HG02885 (cell line): ENCODE data around the gene MAP3K20.
A peak's percentile ranks its signal among the peaks of the same experiment; 100 is the strongest.
"Not testable (repeated sequence)": the region's sequence is repeated elsewhere in the genome, so short reads cannot be mapped to it uniquely, and the experiment has no call there.

Experiments used
- ATAC-seq: cut with Tn5 transposase; IDR thresholded peaks from one replicate; pipeline ENCODE4 v1.9.1; 2021; ENCODE audit warnings: mild to moderate bottlenecking; ENCODE audit not compliant: unreplicated experiment, poor library complexity

The MAP3K20 gene

DNA sequence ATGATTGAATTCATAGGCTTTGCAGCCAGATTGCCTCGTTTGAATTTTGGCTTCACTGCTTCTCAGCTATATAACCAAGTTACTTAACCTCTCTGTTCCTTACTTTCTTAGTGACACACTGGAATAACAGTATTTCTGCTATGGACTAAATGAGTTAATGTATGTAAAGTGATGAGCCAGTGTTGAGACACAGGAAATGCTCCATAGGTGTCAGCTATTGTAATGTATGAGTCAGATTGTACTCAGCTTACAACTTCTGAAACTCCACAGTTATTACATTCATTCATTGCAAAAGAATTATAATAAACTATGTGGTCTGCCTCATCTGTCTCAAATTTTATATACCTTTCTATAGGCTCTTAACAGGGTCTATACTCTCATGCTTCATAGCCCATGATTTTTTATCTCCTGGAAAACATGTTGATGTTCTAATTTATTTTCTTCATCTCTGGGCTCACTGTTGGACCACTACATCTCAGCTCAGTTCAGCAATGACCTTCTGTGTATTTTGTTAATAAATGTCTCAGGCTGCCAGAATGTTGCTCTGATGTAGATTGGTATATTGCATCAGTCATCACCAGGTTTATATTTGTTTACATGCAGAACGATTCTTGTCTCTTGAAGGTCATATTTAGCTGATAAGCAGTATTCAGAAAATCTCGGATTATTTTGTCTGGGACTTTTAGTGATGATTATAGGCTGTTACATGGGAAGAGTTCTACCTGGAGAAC lies 76.2 kb downstream of the MAP3K20 start:
- ATAC-seq: peak; percentile 80

DNA sequence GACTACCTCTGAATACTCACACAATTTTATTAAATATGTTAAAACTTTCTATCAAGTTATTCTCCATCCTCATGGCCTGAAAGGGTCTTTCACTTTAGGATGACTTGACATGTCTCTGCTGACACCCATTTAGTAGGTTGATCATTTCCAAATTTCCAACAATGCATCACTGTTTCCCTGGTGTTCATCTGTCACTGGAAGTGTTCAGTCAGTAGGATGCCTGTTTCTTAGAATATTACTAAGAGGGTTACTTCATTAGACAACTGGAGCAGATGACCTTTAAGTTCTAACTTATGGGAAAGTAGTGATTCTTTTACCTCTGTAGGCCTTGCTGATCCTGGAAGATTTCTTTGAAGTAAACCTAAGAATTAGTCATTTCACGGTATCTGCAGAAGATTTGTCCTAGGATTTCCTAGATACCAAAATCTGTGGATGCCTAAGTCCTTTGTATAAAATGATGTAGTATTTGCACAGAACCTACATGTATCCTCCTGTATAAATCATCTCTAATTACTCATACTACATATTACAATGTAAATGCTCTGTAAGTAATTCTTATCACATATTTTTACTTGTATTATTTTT lies 77.7 kb downstream of the MAP3K20 start:
- ATAC-seq: no peak

DNA sequence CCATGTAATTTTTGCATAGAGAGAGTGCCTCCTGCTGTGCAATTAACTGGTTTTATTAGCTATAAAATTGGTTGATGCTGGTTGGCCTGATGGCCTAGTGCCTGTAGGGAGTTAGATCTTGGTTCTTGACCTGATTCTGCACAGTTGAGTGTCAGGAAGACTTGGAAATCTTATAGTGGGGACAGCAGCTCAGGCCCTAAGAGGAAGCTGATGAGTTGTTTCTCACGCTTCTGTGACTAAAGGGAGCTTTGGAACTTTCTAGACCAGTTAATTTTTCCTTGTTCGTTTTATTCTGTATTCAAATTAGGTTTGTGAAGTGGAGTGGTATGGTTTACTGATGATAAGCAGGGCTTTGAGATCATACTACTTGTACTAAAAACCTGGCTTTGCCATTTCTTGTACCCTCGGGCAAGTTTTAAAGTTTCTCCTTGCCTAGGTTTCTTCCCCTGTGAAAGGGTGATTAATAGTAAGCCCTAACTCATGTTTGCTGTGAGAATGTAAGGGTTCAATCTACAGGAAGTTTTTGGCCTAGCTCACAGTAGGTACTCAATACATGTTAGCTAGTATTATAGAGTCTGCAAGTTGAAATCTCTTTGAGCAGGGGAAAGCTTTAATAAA lies 82.1 kb downstream of the MAP3K20 start:
- no peak for ATAC-seq

DNA sequence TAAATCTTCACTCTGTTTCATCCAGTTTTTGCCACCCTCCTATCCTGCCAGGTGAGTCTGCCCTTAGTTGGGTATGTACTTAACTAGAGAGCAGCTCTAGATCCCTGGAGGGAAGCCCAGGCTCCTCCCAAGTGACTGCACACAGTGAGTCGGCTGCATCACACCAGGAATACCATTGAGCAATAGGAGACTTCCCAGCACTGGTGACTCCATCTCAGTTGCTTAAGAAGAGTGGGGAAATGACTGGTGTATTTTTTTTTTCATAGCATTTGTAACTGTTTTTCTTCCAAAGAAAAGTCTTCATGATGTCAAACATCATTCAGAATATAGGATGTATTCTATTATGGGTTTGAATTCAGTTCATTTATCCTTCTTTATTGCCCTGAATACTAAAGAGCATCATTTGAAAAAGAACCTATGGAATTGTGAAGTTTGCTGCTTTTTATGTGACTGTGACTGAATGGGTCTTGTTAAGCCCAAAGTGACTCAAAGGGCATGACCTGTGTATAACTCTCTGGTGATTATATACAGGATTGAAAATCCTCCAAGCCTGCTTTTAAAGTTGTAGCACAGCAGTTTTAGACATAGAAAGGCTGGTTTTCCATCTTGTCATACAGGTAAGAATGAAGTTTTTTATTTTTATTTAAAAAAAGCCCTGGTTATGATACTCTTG lies 84.3 kb downstream of the MAP3K20 start:
- ATAC-seq: no peak

DNA sequence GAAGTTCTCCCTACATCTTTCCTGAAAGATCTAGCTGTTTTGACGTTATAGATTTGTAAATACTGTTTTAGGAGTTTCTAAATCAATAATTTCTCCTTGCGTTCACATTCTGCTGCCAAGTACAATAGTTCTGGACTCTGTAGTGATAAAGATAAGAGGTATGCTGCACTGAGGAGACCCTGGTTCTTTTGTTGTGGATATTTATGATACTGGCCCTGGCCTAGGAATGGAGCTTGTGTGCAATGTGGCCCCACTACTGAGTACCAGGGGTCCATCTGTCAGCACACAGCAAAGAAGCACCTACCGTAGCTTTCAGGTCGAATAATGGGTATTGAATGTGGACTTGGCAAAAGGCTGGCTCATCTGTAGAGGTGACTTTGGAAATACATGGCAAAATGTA lies 85.0 kb downstream of the MAP3K20 start:
- no peak for ATAC-seq

DNA sequence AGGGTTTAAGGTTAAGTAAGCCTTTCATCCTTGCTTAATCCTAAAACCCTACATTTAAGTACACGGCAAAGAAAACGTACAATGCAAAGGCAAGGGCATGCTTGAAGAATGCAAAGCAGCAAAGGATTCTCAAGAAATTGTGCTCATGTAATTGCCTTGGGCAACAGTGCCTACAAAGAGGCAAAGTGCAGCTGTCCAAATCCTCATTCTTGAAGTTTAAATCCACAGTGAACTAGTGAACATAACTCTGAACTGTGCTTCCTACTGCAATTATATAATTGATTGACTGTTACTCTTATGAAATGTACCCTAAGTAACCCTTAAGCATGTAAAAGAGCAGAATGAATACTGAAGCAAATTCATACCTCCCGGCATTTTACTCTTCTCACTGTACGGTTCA lies 85.4 kb downstream of the MAP3K20 start:
- no peak for ATAC-seq

DNA sequence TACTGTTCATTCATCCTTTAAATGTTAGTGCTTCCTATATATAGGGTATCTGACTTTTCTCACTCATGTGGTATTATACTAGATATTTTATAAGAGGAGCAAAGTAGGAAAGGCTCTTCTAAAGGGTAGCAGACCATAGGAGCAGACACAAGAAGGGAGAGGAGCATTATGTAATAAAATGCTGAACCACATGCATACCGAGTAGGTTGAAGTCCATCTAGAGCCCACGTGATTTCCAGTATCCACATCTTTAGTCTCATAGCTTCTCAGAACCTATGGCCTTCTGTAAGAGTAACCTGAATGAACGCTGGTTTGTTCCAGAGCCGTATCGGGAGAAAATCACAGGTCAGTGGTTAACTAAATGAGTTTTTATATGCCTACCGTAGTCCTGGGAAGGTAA lies 85.9 kb downstream of the MAP3K20 start:
- no peak for ATAC-seq

DNA sequence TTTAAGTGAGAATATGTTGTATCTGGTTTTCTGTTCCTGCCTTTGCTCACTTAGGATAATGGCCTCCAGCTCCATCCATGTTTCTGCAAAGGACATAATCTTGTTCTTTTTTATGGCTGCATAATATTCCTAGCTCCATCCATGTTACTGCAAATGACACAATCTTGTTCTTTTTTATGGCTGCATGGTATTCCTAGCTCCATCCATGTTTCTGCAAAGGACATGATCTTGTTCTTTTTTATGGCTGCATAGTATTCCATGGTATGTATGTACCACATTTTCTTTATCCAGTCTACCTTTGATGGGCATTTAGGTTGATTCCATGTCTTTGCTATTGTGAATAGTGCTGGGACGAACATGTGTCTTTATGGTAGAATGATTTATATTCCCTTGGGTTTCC lies 87.7 kb downstream of the MAP3K20 start:
- not testable (repeated sequence) for ATAC-seq

DNA sequence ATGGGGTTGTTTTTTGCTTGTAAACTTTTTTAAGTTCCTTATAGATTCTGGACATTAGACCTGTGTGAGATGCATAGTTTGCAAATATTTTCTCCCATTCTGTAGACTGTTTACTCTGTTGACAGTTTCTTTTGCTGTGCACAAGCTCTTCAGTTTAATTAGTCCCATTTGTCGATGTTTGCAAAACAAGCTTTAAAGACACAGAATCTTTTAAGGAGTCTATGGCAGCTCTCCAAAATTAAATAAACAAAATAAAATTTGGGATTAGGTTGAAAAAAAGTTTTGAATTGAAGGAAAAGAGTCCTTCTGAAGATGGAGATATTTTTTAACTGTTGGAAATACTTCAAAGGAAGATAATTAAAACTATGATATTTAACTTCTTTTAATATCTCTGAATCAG lies 88.8 kb downstream of the MAP3K20 start:
- ATAC-seq: no peak

DNA sequence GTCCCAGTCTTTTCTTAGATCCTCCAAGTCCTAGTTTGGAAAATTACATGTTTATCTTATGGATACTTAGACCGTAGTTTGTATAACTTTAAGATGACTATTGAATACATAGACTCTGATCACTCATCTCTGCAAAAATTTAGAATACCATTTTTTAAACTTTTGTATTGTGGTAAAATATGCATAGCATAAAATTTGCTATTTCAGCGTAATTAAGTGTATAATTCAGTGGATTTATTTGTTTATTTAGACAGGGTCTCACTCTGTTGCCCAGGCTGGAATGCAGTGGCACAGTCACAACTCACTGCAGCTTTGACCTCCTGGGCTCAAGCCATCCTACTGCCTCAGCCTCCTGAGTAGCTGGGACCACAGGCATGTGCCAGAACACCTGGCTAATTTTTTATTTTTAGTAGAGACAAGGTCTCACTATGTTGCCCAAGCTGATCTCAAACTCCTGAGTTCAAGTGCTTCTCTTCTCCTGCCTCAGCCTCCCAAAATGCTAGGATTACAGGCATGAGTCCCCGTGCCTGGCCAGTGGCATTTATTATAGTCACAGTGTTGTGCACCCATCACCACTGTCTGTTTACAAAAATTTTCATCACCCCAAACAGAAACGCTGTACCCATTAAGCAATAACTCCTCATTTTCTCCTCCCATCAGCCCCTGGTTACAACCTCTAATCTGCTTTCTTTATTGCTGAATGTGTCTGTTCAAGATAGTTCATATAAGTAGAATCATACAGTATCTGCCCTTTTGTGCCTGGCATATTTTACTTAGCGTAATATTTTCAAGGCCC lies 90.0 kb downstream of the MAP3K20 start:
- ATAC-seq: no peak

DNA sequence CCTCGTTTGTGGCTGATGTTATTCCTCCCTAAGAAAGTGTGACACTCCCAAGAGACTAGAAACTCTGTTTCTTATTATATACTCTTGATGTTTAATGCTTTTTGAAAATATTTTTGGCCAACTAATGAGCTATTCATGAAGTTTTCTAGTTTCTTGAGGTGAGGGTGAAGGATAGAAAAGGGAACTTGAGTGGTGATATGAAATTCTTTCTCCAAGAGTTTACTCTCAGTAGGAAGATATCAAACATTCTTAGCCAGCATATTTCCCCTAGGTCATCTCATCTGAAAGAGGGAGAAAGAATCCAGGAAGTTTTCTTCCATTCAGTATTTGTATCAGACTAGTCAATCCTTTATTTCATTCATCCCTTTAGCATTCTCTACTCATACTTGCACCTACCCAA lies 95.7 kb downstream of the MAP3K20 start:
- no peak for ATAC-seq

DNA sequence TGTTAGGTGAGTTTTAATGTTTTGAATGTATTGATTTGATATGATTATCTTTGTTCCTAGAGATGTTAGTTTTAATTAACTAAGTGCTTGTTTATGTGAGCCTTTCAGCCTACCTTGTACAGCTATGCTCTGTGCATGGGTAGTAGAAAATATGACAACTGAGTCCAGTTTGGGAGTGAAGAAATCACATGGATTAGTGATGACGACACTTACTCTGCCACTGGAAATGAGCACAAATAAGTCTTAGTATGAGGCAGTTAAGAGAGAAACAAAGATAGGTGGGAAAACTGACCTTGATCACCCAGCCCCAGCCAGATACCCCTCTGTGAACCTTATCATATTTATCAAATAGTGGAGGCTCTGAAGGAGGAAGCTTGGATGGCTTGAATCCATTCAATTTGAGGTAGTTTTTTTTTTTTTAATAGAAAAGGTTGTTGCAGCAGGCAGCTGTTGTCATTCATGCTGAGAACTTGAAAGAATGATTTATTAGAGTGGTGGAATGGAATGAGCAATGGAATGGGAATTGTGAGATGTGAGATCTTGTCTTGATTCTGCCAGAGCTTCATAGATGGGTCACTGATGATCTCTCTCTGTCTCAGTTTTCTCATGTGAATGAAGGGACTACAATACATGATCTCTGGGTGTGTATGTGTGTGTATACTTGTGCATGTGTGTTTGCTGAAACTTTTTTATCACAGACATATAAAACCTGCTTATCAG lies 96.4 kb downstream of the MAP3K20 start:
- no peak for ATAC-seq

DNA sequence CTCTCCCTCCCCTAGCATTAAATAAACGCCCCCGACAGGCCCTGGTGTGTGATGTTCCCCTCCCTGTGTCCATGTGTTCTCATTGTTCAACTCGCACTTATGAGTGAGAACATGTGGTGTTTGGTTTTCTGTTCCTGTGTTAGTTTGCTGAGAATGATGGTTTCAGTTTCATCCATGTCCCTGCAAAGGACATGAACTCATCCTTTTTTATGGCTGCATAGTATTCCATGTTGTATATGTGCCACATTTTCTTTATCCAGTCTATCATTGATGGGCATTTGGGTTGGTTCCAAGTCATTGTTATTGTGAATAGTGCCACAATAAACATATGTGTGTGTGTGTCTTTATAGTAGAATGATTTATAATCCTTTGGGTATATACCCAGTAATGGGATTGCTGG lies 98.7 kb downstream of the MAP3K20 start:
- not testable (repeated sequence) for ATAC-seq

DNA sequence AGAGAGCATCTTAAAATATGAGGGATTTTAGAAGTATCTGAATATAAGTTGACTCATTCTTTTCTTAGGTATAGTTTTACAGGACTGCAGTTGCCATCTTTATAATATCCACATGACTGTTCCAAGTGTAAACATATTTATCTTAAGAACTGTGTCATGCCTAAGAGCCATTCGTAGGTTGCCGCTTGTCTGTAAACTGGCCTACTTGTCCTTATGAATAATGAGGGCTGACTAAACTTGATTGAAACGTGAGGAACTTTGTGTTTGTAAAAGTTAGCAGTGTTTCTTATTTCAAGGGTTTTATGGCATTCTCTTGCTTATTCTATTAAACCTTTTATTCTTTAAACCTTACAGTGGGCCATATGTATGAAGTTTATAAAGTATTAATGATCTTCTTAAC lies 99.6 kb downstream of the MAP3K20 start:
- no peak for ATAC-seq

DNA sequence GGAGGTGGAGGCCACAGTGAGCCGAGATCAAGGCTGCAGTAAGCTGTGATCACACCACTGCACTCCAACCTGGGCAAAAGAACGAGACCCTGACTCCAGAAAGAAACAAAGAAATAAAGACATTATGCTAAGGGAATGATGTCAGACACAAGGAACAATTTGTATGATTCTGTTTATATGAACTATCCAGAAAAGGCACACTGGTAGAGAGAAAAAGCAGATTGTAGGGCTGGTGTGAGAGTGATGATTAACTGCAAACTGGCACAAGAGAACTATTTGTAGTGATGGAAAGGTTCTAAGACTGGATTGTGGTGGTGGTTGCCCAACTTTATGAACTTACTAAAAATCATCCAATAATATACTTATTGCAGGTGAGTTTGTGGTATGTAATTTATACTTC lies 106.3 kb downstream of the MAP3K20 start:
- no peak for ATAC-seq

DNA sequence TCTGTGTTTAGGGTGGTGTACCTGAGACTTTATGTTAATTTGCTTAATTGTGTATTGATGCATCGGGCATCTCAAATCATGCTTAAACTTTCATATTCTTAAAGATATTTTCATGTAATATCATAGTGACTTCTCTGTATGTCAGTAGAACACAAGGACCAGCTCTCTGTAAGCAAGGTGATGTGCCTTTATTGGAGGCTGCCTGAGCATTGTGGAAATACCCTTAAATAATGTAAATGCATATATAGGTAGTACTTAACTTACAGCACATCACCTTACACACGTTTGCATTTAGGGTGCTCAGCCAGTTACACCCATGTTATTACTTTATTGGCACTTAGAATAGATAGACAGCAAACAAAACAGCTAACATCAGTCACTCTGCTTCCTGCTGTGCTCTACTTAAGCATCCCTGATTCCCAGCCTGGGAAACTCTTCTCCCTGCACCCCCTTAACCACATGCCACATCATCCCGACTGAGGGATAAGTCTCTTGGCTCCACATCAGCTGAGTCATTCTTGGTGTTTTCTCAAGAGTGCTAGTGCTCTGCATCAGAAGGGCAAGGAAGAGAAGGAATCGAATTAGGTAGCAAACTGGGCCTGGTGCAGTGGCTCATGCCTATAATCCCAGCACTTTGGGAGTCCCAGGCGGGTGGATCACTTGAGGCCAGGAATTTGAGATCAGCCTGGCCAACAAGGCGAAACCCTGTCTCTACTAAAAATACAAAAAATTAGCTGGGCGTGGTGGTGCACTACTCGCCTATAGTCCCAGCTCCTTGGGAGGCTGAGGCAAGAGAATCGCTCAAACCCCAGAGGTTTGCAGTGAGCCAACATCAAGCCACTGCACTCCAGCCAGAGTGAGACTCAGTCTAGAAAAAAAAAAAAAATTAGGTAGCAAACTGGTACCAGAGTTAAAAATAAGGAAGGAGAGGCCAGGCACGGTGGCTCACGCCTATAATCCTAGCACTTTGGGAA lies 108.7 kb downstream of the MAP3K20 start:
- ATAC-seq: no peak

DNA sequence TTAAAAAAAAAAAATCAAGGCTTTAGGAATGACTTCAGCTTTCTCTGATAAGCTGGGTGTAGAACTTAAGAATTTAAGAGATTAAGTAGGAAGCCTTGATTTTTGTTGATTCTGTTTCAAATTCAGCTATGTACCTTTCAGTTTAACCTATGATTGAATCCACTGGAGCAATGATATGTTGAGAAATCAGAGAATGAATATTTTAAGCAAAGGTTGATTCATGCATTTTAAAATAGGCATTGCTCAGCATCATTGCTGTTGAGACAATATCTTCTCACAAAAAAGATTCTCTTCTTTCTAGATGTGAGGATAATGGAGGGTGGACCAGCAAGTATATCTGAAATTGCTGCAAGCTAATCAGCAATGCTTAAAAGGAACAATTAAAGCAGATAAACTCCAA lies 109.8 kb downstream of the MAP3K20 start:
- no peak for ATAC-seq

DNA sequence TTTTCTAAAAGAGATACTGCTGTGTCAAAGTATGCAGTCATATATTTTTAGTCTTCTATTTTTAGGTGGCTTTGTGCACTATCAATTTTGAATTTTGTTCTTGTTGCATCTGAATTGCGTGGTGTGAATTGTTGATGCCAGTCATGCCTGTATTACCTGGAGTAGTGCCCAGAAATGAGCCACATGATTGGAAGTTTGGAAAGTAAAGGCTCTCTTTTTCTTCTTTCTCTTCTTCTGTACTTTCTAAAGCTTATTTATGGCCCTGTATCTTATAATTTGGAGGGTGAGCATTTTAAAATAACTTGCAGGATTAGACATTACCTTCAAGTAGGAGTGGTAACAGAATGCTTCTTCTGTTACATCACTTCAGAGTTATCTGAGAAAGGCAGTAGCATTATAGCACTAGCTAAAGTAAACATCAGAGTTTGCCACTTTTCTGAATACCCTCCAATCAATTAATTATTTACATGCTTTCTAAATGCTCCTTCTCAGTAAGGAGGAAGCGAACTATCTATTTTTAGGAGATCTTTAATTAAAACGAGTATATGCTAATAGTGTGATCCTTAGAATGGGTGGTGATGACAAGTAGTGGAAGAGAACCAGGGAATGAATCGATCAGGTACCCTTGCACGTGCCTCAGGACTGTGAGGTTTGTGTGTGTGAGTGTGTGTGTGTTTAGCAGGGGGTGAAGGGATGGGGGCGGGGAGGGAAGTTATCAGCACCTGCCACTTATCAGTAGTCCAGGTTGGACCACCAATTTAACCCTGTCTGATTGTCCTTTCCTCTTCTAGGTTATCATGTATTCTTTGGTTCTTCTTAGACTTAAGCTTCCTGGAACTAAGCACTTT lies 112.5 kb downstream of the MAP3K20 start:
- no peak for ATAC-seq
